Measurements from ENCODE around the gene SEC24D. TPM values are rescaled to one million over a fixed set of nuclear protein-coding genes. Genes with fewer than 3 reads are reported as not detected.
A peak's percentile ranks its signal among the peaks of the same experiment; 100 is the strongest.

SEC24D gene
- total and polyA plus RNA-seq, 2 donors (not counting 3 experiments of a cell fraction or from before 2014, with no cell fraction given): 81.5 to 127 TPM

- no peaks in the 10 kb centered on the region for H3K79me2 ChIP-seq (ENCODE audit: control insufficient read depth, insufficient read depth, low read length)
Measured at GRCh38 chr4:118729287-118730286, 106.3 kb downstream of the SEC24D start.

More at GRCh38 chr4:118729287-118730286, 106.3 kb downstream of the SEC24D start:
- Histone ChIP-seq H3K9ac (replicated peaks; ENCODE audit: extremely low read depth, insufficient read depth, low read length) (no peak overlapping the region), H3K4me3 (replicated peaks in 1 of 3; ENCODE audit: insufficient read depth in 1 of 3, low read depth in 1 of 3, low read length in 3 of 3) (no peak overlapping the region), H2AFZ (ENCODE audit: low read depth, low read length) (no peak overlapping the region), H3K27ac (ENCODE audit: insufficient read depth, low read depth, low read length) (no peak overlapping the region), H3K4me1 (ENCODE audit: control insufficient read depth, extremely low read depth, insufficient read depth, low read length) (no peaks in the 10 kb centered on the region), H4K20me1 (replicated peaks; ENCODE audit: control insufficient read depth, extremely low read depth, insufficient read depth, low read length) (no peaks in the 10 kb centered on the region), H3K27me3 (ENCODE audit: control insufficient read depth in 2 of 2, insufficient read depth in 2 of 2, low read length in 2 of 2) (no peaks in the 10 kb centered on the region), H3K9me1 (replicated peaks; ENCODE audit: control insufficient read depth, extremely low read depth, insufficient read depth, low read length) (no peaks in the 10 kb centered on the region), H3K4me2 (ENCODE audit: insufficient read depth, low read length) (no peak overlapping the region), H3K9me3 (replicated peaks; ENCODE audit: control insufficient read depth, insufficient read depth, low read length) (no peaks in the 10 kb centered on the region), H3K36me3 (ENCODE audit: control insufficient read depth in 2 of 2, extremely low read depth in 1 of 2, insufficient read depth in 2 of 2, low read length in 2 of 2) (peaks cover 27 to 59% of the 10 kb centered on the region in 2 experiments)
- peak; percentile 30 for DNase-seq (ENCODE audit: low read depth, low spot score)
- ChIA-PET CTCF (interaction anchor here (0.8 to 1.3 kb wide), 5 partner anchors 14 to 161 kb away, joined by 3 to 5 read pairs (median 3); no protein-coding TSS in a partner anchor), POLR2A (no interaction called here)
- dilution Hi-C loops (cut with MboI; ENCODE audit: extremely low pct_ligation_motif_present, low sequenced_read_pairs) (no loop called here), intact Hi-C loops (cut with micrococcal nuclease) (no loop called here)
- BruUV-seq (replicated peaks): no TSS peak
- no peak for FAIRE-seq
- TF ChIP-seq MYC (IDR thresholded peaks at IDR 0.05; ENCODE audit: low read depth, low read length) (no peak), GATA2 (IDR thresholded peaks at IDR 0.05; ENCODE audit: insufficient read depth, insufficient read length, low read depth, low read length) (no peak), MAX (IDR thresholded peaks at IDR 0.05; ENCODE audit: insufficient read depth, insufficient read length) (no peak), JUN (IDR thresholded peaks at IDR 0.05; ENCODE audit: borderline replicate concordance, insufficient read depth, insufficient read length, low read depth) (no peak), CTCF (IDR thresholded peaks at IDR 0.05; ENCODE audit: extremely low read depth in 1 of 2, insufficient read depth in 1 of 2, low read depth in 1 of 2, low read length in 2 of 2) (no peak), EZH2 (IDR thresholded peaks at IDR 0.05; ENCODE audit: borderline replicate concordance, low read depth, low read length, severe bottlenecking) (no peak), POLR2A (IDR thresholded peaks at IDR 0.05; ENCODE audit: low read depth, low read length) (no peak), POLR2AphosphoS5 (IDR thresholded peaks at IDR 0.05; ENCODE audit: insufficient read depth, low read depth, low read length) (no peak), FOS (IDR thresholded peaks at IDR 0.05; ENCODE audit: borderline replicate concordance, insufficient read depth, low read length) (no peak)
